IMR-90 (cell line): Measurements from ENCODE around the gene MYDGF. TPM values are rescaled to one million over a fixed set of nuclear protein-coding genes. Genes with fewer than 3 reads are reported as not detected.
A peak's percentile ranks its signal among the peaks of the same experiment; 100 is the strongest.

Experiments
- ATAC-seq: fragments of 200-7000 bp; cut with Tn5 transposase; 2 replicates; pipeline ENCODE4 v1.9.1; 2020; ENCODE audit warnings: low read depth, mild to moderate bottlenecking, moderate library complexity
- BruUV-seq: library from RNA; stranded (reverse); fragments of 400-500 nt; replicated peaks from 2 replicates; lab custom pipeline; 2021; lab: Mats Ljungman, UMichigan
- CTCF ChIA-PET: fragments of 300-600 bp; formaldehyde crosslinking; extraction: SDS; loops from one replicate; lab custom pipeline; 2021; ENCODE audit warnings: antibody characterized with exemption; lab: Yijun Ruan, JAX
- POLR2A ChIA-PET: fragments of 300-600 bp; sonication (Branson Sonifier 250); formaldehyde crosslinking; loops from one replicate; lab custom pipeline; 2022; ENCODE audit warnings: antibody characterized with exemption; ENCODE audit not compliant: unreplicated experiment; lab: Charles Lee
- DNase-seq: peaks from one replicate; pipeline ENCODE4 v3.0.0; 2013
- H2AFZ ChIP-seq: replicated peaks from 2 replicates; pipeline ENCODE3; 2013; ENCODE audit warnings: low read length, mild to moderate bottlenecking; ENCODE audit not compliant: poor library complexity
- H2AK5ac ChIP-seq: 2 replicates; pipeline ENCODE4 v1.6.1; 2013; ENCODE audit warnings: low read depth, low read length, inconsistent platforms
- H2AK9ac ChIP-seq: replicated peaks from 2 replicates; pipeline ENCODE3; 2013; ENCODE audit warnings: mild to moderate bottlenecking, low read depth, low read length, moderate library complexity; ENCODE audit not compliant: poor library complexity
- H2BK120ac ChIP-seq: 2 replicates; pipeline ENCODE4 v1.6.1; 2013; ENCODE audit warnings: low read depth, low read length, inconsistent platforms
- H2BK15ac ChIP-seq: 3 replicates; pipeline ENCODE4 v1.6.1; 2013; ENCODE audit warnings: low read depth, low read length, inconsistent platforms
- H2BK20ac ChIP-seq: 2 replicates; pipeline ENCODE4 v1.6.1; 2013; ENCODE audit warnings: low read depth, mild to moderate bottlenecking, inconsistent platforms, low read length, moderate library complexity
- H2BK5ac ChIP-seq: 2 replicates; pipeline ENCODE4 v1.6.1; 2013; ENCODE audit warnings: mild to moderate bottlenecking, low read depth, low read length, inconsistent platforms; ENCODE audit not compliant: poor library complexity, severe bottlenecking
- H3K14ac ChIP-seq: replicated peaks from 2 replicates; pipeline ENCODE4 v1.6.1; 2013; ENCODE audit warnings: low read depth, low read length, inconsistent platforms
- H3K18ac ChIP-seq: 2 replicates; pipeline ENCODE4 v1.6.1; 2013; ENCODE audit warnings: low read depth, low read length, control low read depth
- H3K23ac ChIP-seq: 2 replicates; pipeline ENCODE4 v1.6.1; 2013; ENCODE audit warnings: low read depth, low read length, inconsistent platforms
- H3K27ac ChIP-seq: 2 replicates; pipeline ENCODE4 v1.5.1; 2013; ENCODE audit warnings: mild to moderate bottlenecking, control low read depth, low read length; ENCODE audit not compliant: insufficient read depth
- H3K27me3 ChIP-seq: 2 replicates; pipeline ENCODE4 v1.6.1; 2013; ENCODE audit warnings: low read length; ENCODE audit not compliant: control insufficient read depth, insufficient read depth
- H3K36me3 ChIP-seq: 2 replicates; pipeline ENCODE4 v1.6.1; 2013; ENCODE audit warnings: low read length, mixed read lengths; ENCODE audit not compliant: control insufficient read depth, insufficient read depth
- H3K4ac ChIP-seq: 2 replicates; pipeline ENCODE4 v1.6.1; 2013; ENCODE audit warnings: low read depth, low read length, inconsistent platforms
- H3K4me1 ChIP-seq: 2 replicates; pipeline ENCODE4 v1.6.1; 2013; ENCODE audit warnings: low read length, mixed read lengths; ENCODE audit not compliant: control insufficient read depth, insufficient read depth
- H3K4me2 ChIP-seq: 2 replicates; pipeline ENCODE4 v1.6.1; 2013; ENCODE audit warnings: low read depth, mild to moderate bottlenecking, control low read depth, low read length, moderate library complexity
- H3K4me3 ChIP-seq: 2 replicates; pipeline ENCODE4 v1.5.1; 2013; ENCODE audit warnings: low read depth, mild to moderate bottlenecking, control low read depth, low read length, moderate library complexity; ENCODE audit not compliant: insufficient read depth
- H3K56ac ChIP-seq: 2 replicates; pipeline ENCODE4 v1.6.1; 2013; ENCODE audit warnings: low read length, inconsistent platforms; ENCODE audit not compliant: insufficient read depth; ENCODE audit errors: extremely low read depth
- H3K79me1 ChIP-seq, 2 experiments: 2 replicates each; pipeline ENCODE4 v1.6.1; 2013; ENCODE audit warnings: low read length in 2 of 2, inconsistent platforms in 1 of 2, low read depth in 1 of 2
- H3K9ac ChIP-seq: 2 replicates; pipeline ENCODE4 v1.6.1; 2013; ENCODE audit warnings: low read depth, low read length, control low read depth
- H3K9me1 ChIP-seq: 2 replicates; pipeline ENCODE4 v1.6.1; 2013; ENCODE audit warnings: low read length, inconsistent platforms; ENCODE audit not compliant: insufficient read depth
- H3K9me3 ChIP-seq: 2 replicates; pipeline ENCODE4 v1.6.1; 2013; ENCODE audit warnings: low read length; ENCODE audit not compliant: control insufficient read depth, insufficient read depth
- H4K20me1 ChIP-seq: 2 replicates; pipeline ENCODE4 v1.6.1; 2013; ENCODE audit warnings: low read length, inconsistent platforms; ENCODE audit not compliant: insufficient read depth
- H4K5ac ChIP-seq: 2 replicates; pipeline ENCODE4 v1.6.1; 2013; ENCODE audit warnings: mild to moderate bottlenecking, low read depth, low read length, control low read depth
- H4K8ac ChIP-seq, 2 experiments: 2 replicates each; pipeline ENCODE4 v1.6.1; 2013; ENCODE audit warnings: low read depth in 2 of 2, low read length in 2 of 2, control low read depth in 1 of 2, inconsistent platforms in 1 of 2
- H4K91ac ChIP-seq: 2 replicates; pipeline ENCODE4 v1.6.1; 2013; ENCODE audit warnings: low read depth, low read length, inconsistent platforms; ENCODE audit not compliant: insufficient read depth
- CHD1 ChIP-seq: IDR thresholded peaks from 2 replicates; pipeline ENCODE4 v1.6.1; 2012; ENCODE audit warnings: low read depth, low read length, improper control_type of control experiment
- MAFK ChIP-seq: IDR thresholded peaks from 2 replicates; pipeline ENCODE4 v1.6.1; 2012; ENCODE audit warnings: low read depth, low read length, improper control_type of control experiment
- POLR2A ChIP-seq: IDR thresholded peaks from 2 replicates; pipeline ENCODE4 v1.6.1; 2012; ENCODE audit warnings: mild to moderate bottlenecking, low read depth, low read length
- RAD21 ChIP-seq: IDR thresholded peaks from 2 replicates; pipeline ENCODE4 v1.6.1; 2012; ENCODE audit warnings: low read length, improper control_type of control experiment
- RCOR1 ChIP-seq: IDR thresholded peaks from 2 replicates; pipeline ENCODE4 v1.6.1; 2012; ENCODE audit warnings: mild to moderate bottlenecking, low read length, improper control_type of control experiment; ENCODE audit not compliant: insufficient replicate concordance
- WGBS, 2 experiments: methylation state at CpG; one replicate each; pipeline versions ENCODE4 v1.1.5 to v1.1.7; 2013; ENCODE audit warnings: missing lambda C conversion rate in 2 of 2; ENCODE audit not compliant: insufficient read length in 1 of 2; ENCODE audit errors: extremely low coverage in 2 of 2; 5-methylcytosine and 5-hydroxymethylcytosine counted together
- dilution Hi-C: fragments of 300-500 bp; cut with HindIII; formaldehyde crosslinking; loops from one replicate; pipeline ENCODE4 v1.14.3; 2018; ENCODE audit warnings: low sequenced_read_pairs; ENCODE audit not compliant: unreplicated experiment
- in situ Hi-C: fragments of 300-500 bp; cut with MboI; formaldehyde crosslinking; loops from 3 replicates; pipeline ENCODE4 v1.14.3; 2019; ENCODE audit warnings: low sequenced_read_pairs, inconsistent platforms, mixed read lengths
- intact Hi-C: fragments of 100-400 bp; cut with micrococcal nuclease; formaldehyde crosslinking; loops from 2 replicates; pipeline ENCODE4 v1.10.0; 2022
- polyA plus RNA-seq, 3 experiments: library from polyadenylated mRNA; depleted of rRNA; stranded (reverse); fragments of >200 nt; gene quantifications; 2 replicates each; pipeline ENCODE4 v1.2.3, GENCODE V29; 2012; ENCODE audit warnings: low replicate concordance in 1 of 3
- total RNA-seq: library from RNA; depleted of rRNA; stranded (reverse); fragments of >200 nt; gene quantifications from 2 replicates; pipeline ENCODE4 v1.2.3, GENCODE V29; 2012
- TF ChIP-seq, protein P1 (sequence below): conservative IDR thresholded peaks from 2 replicates; pipeline ENCODE4 v1.5.1; 2012; ENCODE audit warnings: mild to moderate bottlenecking, low read depth, low read length, improper control_type of control experiment

MYDGF gene
- total and polyA plus RNA-seq, 2 of the 4 experiments (the other 2 are of a cell fraction), result 203 to 310 TPM

DNA sequence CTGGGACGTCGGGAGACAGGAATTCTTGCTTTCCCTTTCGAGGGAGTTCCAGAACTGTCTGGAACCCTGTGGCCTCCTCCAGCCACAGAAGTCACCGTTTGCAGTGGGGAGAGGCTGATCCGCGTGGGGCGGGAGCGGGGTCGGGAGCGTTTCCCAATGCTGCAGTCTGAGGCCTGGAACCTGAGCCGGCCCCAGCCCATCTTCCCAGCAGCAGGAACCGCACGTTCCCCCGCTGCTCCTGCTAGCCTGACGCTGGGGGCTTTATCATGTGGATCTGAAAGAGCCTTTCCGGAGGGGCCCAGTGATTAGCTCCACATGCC lies 40.1 kb upstream of the MYDGF start:
- TF ChIP-seq MAFK (no peak), RCOR1 (no peak), RAD21 (no peak), POLR2A (no peak), CHD1 (no peak)
- TF ChIP-seq, protein P1, sequence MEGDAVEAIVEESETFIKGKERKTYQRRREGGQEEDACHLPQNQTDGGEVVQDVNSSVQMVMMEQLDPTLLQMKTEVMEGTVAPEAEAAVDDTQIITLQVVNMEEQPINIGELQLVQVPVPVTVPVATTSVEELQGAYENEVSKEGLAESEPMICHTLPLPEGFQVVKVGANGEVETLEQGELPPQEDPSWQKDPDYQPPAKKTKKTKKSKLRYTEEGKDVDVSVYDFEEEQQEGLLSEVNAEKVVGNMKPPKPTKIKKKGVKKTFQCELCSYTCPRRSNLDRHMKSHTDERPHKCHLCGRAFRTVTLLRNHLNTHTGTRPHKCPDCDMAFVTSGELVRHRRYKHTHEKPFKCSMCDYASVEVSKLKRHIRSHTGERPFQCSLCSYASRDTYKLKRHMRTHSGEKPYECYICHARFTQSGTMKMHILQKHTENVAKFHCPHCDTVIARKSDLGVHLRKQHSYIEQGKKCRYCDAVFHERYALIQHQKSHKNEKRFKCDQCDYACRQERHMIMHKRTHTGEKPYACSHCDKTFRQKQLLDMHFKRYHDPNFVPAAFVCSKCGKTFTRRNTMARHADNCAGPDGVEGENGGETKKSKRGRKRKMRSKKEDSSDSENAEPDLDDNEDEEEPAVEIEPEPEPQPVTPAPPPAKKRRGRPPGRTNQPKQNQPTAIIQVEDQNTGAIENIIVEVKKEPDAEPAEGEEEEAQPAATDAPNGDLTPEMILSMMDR, result no peak
- Histone ChIP-seq H3K4ac (no peak overlapping the region), H2BK5ac (peak overlapping the region; percentile 37), H3K14ac (no peak overlapping the region), H3K18ac (no peak overlapping the region), H3K4me2 (no peak overlapping the region), H3K79me1 (peaks cover 45 to 84% of the 10 kb centered on the region in 2 experiments), H4K8ac (no peak overlapping the region), H3K4me1 (peaks cover 18% of the 10 kb centered on the region), H3K27ac (no peak overlapping the region), H4K5ac (no peak overlapping the region), H2AFZ (no peak overlapping the region), H3K4me3 (no peak overlapping the region), H2BK20ac (no peak overlapping the region), H2AK9ac (peak overlapping the region; percentile 87), H3K9me1 (peaks cover 15% of the 10 kb centered on the region), H4K20me1 (no peaks in the 10 kb centered on the region), H2AK5ac (0 out of 2 replicates have a peak overlapping the region, but pooled peaks have one; percentile 9), H3K9me3 (no peaks in the 10 kb centered on the region), H3K23ac (no peak overlapping the region), H4K91ac (no peak overlapping the region), H3K9ac (no peak overlapping the region), H3K36me3 (peaks cover 60% of the 10 kb centered on the region), H2BK15ac (no peak overlapping the region), H2BK120ac (no peak overlapping the region), H3K56ac (no peak overlapping the region), H3K27me3 (no peaks in the 10 kb centered on the region)
- BruUV-seq, result no TSS peak
- in situ Hi-C loops (no loop called here), dilution Hi-C loops (no loop called here), intact Hi-C loops (no loop called here)
- ChIA-PET POLR2A (no interaction called here), CTCF (no interaction called here)
- DNase-seq (no peak), ATAC-seq (no peak)
- WGBS, 2 experiments, result 88% methylated on average over 7 of the region's 16 CpGs; no CpG with 5 or more reads in 1 of the 2 experiments
